HG03097 (cell line): ENCODE data around the gene BTBD16.

Experiments used
- ATAC-seq: cut with Tn5 transposase; IDR thresholded peaks from one replicate; pipeline ENCODE4 v1.9.1; 2021; ENCODE audit not compliant: unreplicated experiment, low FRiP score

The BTBD16 gene

GRCh38 chr10:122246830-122247520, 24.1 kb upstream of the BTBD16 start:
- no peak for ATAC-seq

GRCh38 chr10:122248356-122249302, 22.5 kb upstream of the BTBD16 start:
- ATAC-seq = no peak

- ATAC-seq = no peak
Observed at GRCh38 chr10:122249303-122249850, 21.7 kb upstream of the BTBD16 start.

GRCh38 chr10:122249991-122250750, 20.9 kb upstream of the BTBD16 start:
- no peak for ATAC-seq

- ATAC-seq = no peak
Observed at GRCh38 chr10:122251459-122252255, 19.4 kb upstream of the BTBD16 start.

DNA sequence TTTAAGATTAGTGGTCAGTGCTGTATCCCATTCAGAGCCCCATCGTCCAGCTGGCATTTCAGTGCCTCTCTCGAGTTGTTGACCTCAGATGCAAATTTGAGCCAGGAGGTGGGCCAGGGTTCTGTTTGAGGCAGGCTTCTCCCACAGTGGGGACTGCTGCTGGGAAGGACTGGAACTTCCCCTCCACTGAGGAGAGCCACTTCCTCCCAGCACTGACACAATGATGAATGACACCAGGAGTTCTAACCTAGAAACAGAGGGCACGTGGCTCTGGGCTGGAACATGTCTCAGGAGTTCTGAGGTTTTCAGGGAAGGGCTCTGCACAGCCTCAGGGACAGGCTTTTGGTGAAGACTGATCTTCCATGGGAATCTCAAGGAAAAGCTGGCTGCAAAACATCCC, 18.3 kb upstream of the BTBD16 start:
- ATAC-seq = no peak

DNA sequence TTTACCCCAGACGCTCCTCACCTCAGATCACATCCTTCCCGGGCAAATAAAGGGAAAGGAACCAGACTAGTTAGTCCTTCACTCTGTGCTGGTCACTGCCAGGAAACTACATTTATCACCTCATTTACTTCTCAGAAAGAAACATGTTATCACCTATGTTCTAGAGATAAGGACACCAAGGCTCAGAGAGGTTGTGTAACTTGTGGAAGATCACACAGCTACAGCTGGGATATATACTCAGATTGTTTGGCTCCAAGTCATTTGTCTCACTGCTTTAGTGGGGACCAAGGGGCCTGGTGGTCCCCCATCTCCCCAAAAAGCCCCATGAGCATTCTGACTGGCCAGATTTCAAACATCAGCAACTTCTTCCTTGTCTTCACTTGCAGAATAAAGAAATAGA, 17.5 kb upstream of the BTBD16 start:
- no peak for ATAC-seq

DNA sequence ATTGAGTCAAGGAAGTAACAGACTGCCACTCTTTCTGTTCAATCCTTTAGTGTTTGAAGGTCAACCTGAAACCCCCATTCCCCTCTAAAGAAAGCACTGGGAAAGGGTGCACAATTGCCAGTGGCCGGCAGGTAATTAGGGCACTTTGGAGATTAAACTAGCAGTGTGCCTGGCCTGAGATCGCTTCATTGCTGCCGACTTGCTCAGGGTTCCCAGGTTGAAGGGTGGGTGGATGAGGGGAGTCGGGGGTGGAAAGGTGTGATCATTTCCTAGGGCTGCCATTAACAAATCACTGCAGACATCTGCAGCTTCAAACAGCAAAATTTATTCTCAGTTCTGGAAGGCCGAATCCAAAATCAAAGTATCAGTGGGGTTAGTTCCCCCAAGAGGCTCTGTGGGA, 16.3 kb upstream of the BTBD16 start:
- no peak for ATAC-seq

GRCh38 chr10:122255509-122256301, 15.4 kb upstream of the BTBD16 start:
- no peak for ATAC-seq

GRCh38 chr10:122257041-122257440, 14.1 kb upstream of the BTBD16 start:
- ATAC-seq = no peak

DNA sequence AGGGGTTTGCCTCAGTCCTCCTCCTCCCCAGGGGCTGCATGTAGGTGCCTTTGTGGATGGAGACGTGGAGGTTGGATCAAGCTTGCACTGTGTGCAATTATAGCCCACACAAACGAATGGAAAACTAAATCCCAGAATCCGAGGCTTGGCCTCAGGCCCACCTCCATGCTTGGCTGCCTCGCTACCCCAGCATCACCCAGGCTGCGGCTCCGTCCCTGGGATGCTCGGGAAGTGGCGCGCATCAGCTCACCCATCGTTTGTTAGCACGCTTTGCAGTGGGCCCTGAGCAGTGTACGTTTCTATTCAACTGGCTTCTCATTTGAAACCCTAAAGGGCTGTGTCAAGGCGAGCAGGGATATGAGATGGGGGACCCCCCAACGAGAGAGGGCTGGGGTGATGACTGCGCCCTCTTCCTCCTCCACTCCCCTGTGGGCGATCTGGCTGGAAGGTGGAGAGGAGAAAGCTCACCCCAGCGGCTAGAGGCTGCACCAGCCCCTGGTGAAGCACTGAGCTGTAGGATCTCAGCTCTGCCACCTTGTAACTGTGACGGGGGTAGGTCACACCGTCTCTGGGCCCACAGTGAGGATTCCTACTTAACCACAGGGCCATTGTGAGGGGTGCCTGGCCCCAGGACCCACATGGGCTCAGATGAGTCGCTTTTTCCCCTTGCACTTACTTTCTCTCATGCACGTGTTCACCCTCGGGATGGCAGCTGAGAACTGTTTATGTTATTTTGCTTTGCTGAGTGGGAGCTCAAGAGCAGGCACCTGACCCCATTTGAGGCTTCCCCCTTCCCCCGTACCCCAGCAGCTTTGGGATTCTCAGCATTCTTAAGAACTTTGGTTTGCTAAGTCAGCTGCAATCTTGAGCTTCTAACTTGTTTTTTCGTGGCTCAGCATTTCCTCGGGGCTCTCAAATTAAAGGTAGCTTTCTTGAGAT, 12.7 kb upstream of the BTBD16 start:
- ATAC-seq = no peak

GRCh38 chr10:122259075-122259466, 12.0 kb upstream of the BTBD16 start:
- ATAC-seq = no peak

DNA sequence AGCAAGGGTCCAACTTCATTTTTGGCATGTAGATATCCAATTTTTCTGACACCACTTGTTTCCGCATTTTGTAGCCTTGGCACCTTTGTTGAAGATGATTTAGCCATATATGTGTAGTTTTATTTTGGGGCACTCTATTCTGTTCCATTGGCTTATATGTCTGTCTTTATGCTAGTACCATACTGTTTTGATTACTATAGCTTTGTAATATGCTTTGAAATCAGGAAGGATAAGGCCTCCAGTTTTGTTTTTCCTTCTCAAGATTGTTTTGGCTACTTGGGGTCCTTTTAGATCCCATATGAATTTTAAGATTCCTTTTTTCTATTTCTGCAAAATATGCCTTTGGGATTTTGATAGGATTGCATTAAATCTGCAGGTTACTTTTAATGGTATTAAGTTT, 9.5 kb upstream of the BTBD16 start:
- no peak for ATAC-seq

- ATAC-seq = no peak
Observed at GRCh38 chr10:122263971-122264370, 7.1 kb upstream of the BTBD16 start.

GRCh38 chr10:122264436-122264835, 6.7 kb upstream of the BTBD16 start:
- no peak for ATAC-seq

DNA sequence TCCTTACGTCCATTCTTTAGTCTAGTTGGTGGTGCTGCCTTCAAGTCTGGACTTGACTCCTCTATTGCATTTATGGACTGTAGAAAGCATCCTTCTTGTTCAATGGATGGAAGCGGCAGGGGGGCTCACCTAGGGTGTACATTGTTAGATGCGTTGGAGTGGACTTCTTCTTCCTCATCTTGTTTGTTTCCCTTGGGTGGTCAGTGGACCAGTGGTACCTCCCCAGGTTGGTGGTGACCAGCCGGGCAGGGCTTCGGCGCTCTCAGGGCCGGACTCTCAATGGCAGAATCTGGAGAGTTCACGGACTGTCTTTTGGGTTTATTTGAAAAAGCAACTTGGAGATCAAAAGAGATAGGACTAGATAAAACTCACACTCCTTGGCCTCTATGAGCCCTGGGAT, 6.2 kb upstream of the BTBD16 start:
- ATAC-seq = no peak

DNA sequence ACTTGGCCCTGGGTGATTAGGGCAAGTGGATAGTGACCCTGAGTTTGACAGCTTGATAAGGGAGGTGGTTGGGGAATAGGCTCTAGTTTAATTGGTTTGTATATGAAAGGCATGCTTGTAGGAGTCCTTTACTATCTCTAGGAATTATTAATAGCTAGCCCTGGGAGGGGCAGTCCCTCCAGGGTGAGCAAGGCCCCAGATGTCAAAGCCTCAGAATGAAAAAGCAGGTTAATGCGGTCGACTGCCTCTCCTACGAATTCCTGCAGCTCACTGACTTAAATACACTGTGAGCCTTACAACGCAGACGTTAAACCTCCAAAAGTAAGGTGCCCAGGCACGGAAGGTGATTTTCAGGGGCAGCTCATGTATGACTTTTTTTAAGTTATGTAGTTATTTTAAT, 5.2 kb upstream of the BTBD16 start:
- ATAC-seq = no peak
